Measurements from ENCODE around the gene ADPRM.

ADPRM gene

DNA sequence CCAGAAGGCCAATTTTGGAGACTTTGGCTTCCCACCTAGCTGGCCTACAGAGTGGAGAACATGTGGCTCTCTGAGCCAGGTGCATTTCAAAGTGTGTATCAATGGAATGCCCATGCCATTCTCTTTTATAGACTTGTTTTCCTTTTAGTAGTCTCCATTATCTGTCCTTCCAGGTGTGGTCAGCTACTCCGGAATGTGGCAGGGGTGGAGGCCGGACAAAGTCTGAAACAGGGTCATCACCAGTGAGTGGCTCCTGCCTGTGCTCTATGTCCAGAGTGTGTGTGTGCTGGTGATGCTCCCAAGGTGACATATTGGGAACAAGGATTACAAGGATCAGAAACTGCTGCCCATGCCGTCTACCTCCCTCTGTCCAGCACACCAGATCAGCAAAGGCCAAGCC, 36.3 kb downstream of the ADPRM start:
- TF ChIP-seq, protein P1, sequence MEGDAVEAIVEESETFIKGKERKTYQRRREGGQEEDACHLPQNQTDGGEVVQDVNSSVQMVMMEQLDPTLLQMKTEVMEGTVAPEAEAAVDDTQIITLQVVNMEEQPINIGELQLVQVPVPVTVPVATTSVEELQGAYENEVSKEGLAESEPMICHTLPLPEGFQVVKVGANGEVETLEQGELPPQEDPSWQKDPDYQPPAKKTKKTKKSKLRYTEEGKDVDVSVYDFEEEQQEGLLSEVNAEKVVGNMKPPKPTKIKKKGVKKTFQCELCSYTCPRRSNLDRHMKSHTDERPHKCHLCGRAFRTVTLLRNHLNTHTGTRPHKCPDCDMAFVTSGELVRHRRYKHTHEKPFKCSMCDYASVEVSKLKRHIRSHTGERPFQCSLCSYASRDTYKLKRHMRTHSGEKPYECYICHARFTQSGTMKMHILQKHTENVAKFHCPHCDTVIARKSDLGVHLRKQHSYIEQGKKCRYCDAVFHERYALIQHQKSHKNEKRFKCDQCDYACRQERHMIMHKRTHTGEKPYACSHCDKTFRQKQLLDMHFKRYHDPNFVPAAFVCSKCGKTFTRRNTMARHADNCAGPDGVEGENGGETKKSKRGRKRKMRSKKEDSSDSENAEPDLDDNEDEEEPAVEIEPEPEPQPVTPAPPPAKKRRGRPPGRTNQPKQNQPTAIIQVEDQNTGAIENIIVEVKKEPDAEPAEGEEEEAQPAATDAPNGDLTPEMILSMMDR (IDR thresholded peaks at IDR 0.05): no peak
- TF ChIP-seq ZFX (IDR thresholded peaks at IDR 0.05; ENCODE audit: borderline replicate concordance): no peak
- H3K27ac ChIP-seq: no peak overlapping the region

DNA sequence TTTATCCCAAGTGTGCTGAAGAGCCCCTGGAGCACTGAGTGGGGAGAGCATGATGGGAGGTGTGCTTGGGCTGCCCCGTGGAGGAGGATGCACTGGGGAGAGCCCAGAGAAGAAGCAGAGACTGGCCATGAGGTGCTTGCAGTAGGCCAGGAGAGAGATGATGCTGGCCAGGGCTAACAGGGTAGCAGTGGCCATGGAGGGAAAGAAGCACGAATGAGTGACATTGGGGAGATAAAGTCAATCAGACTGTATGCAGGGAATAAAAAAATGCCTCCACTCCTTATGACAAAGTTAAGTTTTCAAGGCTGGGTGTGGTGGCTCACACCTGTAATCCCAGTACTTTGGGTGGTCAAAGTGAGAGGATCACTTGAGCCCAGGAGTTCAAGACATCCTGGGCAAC, 37.9 kb downstream of the ADPRM start:
- TF ChIP-seq, protein P1 (IDR thresholded peaks at IDR 0.05): no peak
- TF ChIP-seq ZFX (IDR thresholded peaks at IDR 0.05; ENCODE audit: borderline replicate concordance): no peak
- H3K27ac ChIP-seq: no peak overlapping the region

DNA sequence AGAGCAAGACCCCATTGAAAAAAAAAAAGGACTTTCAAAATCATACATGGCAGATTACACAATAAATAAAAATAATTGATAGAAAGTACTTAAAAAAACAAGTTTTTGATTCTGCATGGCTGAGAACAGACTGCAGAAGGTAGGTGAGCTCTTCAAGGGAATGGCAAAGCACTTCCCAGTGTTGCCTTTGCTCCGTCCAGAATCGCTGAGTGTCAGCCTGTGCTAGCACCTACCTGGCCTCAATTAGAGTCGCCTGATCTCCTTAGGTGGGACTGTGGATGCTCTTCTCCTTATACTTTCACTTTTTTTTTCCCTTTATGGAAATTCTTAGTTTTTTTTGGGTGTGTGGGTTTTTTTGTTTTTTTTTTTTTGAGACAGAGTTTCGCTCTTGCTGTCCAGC, 38.4 kb downstream of the ADPRM start:
- no peak overlapping the region for H3K27ac ChIP-seq
- TF ChIP-seq ZFX (IDR thresholded peaks at IDR 0.05; ENCODE audit: borderline replicate concordance): no peak
- TF ChIP-seq, protein P1 (IDR thresholded peaks at IDR 0.05): no peak

DNA sequence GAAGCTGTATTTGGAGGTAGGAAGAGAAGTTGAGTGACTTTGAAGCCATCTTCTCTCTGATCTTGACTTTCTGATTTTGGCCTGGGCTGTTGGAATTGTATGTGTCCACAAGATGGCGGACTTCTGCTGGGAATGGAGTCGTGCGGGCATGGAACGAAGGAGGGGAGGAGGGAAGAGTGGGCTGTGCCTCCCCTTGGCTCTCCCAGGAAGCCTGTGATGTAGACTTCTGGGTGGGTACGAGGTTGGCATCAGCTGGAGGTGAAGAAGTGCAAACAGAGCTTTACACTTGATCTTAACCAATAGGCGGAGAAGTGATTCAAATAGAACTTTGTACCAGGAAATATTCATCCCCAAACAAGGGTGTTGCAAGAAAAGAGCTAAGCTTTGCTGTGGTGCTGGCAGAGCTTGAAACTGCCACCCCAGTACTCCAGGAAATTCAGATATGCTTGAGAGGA, 39.8 kb downstream of the ADPRM start:
- no peak for TF ChIP-seq ZFX (IDR thresholded peaks at IDR 0.05; ENCODE audit: borderline replicate concordance)
- TF ChIP-seq, protein P1 (IDR thresholded peaks at IDR 0.05): peak; percentile 84
- no peak overlapping the region for H3K27ac ChIP-seq

DNA sequence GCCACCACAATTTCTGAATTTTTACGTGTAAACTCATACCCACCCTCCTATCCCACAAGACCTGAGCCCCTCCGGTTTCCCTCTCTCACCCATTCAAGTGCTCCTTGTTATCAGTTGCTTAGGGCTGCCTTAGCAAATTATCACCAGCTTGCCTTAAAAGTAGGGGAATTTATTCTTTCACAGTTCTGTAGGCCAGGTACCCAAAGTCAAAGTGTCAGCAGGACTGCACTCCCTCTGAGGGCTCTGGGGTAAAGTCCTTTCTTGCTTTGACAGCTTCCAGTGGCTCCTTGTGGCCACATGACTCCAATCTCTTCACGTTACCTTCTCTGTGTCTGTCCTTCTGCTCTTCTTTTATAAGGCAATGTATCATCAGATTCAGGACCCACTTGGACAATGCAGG, 40.3 kb downstream of the ADPRM start:
- no peak overlapping the region for H3K27ac ChIP-seq
- no peak for TF ChIP-seq ZFX (IDR thresholded peaks at IDR 0.05; ENCODE audit: borderline replicate concordance)
- TF ChIP-seq, protein P1 (IDR thresholded peaks at IDR 0.05): no peak

DNA sequence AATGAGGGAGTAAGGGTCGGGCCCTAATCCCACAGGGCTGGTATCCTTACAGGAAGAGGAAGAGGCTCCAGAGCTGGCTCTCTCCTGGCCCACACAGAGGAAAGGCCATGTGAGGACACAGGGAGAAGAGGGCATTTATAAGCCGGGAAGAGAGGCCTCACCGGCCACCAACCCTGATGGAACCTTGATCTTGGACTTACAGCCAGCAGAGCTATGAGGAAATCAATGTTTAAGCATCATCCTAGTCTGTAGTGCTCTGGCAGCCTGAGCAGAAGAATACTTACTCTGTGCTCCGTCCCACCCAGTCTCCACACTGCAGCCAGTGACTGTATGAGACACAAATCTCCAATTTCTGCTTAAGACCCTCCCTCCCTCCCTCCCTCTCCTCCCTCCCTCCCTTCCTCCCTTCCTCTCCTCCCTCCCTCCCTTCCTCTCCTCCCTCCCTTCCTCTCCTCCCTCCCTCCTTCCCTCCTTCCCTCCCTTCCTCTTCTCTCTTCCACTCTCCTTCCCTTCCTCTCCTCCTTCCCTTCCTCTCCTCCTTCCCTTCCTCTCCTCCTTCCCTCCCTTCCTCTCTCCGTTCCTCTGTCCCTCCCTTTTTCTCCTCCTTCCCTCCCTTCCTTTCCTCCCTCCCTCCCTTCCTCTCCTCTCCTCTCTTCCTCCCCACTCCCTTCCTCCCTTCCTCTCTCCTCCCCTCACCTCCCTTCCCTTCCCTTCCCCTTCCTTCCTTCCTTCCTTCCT, 41.3 kb downstream of the ADPRM start:
- TF ChIP-seq, protein P1 (IDR thresholded peaks at IDR 0.05): no peak
- TF ChIP-seq ZFX (IDR thresholded peaks at IDR 0.05; ENCODE audit: borderline replicate concordance): no peak
- no peak overlapping the region for H3K27ac ChIP-seq

DNA sequence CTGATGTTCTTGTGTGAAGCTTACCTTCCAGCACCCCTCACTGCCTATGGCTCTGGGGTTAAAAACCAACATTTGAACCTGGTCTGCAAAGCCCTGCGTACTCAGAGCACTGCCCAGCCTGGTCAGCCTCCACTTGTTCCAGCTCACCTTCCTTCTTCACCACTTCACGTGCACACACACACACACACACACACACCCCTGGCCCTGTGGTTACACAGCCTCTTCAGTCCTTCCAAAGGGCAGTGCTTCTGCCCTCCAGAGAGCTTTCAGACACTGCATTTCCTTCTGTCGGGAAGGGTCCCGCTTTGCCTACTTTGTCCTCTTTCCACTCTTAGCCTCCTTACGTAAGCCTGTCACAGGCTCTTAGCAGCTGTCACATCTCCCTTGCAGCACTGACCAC, 42.0 kb downstream of the ADPRM start:
- TF ChIP-seq, protein P1 (IDR thresholded peaks at IDR 0.05): no peak
- no peak for TF ChIP-seq ZFX (IDR thresholded peaks at IDR 0.05; ENCODE audit: borderline replicate concordance)
- no peak overlapping the region for H3K27ac ChIP-seq
